ENCODE measurements around the gene WDR90. TPM values are rescaled to one million over a fixed set of nuclear protein-coding genes. Genes with fewer than 3 reads are reported as not detected.

Gene WDR90
- total RNA-seq, 4 donors from 2014 or later, result 26.9 to 83.7 (median 54.1) TPM

- WGBS, 2 donors, result 84 to 85% methylated on average over 13 of the region's 13 CpGs
- TF ChIP-seq POLR2A (IDR thresholded peaks at IDR 0.05) (no peak), CTCF (IDR thresholded peaks at IDR 0.05) (no peak), EP300 (IDR thresholded peaks at IDR 0.05) (no peak)
Measured at GRCh38 chr16:609316-609715, 39.8 kb upstream of the WDR90 start.

GRCh38 chr16:609984-610383 is 39.2 kb upstream of the WDR90 start:
- no peaks in the 10 kb centered on the region for H3K27me3 ChIP-seq
- DNase-seq (ENCODE audit: low spot score in 2 of 2), result no peak
- H3K27ac ChIP-seq, result peak overlapping the region in 2 of 4 donors; percentile 77 to 88
- 76 to 86% methylated on average over 14 of the region's 14 CpGs for WGBS, 2 donors
- no peaks in the 10 kb centered on the region for H3K9me3 ChIP-seq
- no peak for TF ChIP-seq EP300 (IDR thresholded peaks at IDR 0.05)
- TF ChIP-seq CTCF (IDR thresholded peaks at IDR 0.05), result no peak
- TF ChIP-seq POLR2A (IDR thresholded peaks at IDR 0.05), result no peak
- peaks cover 0 to 15% (median 0%) of the 10 kb centered on the region in 3 donors for H3K36me3 ChIP-seq
- H3K4me1 ChIP-seq, result peaks cover 0 to 26% (median 10%) of the 10 kb centered on the region in 4 donors
- no peak overlapping the region for H3K4me3 ChIP-seq

More at GRCh38 chr16:609316-609715, 39.8 kb upstream of the WDR90 start:
- Histone ChIP-seq H3K27ac (no peak overlapping the region), H3K36me3 (peaks cover 0 to 16% (median 0%) of the 10 kb centered on the region in 3 donors), H3K4me3 (no peak overlapping the region), H3K27me3 (no peaks in the 10 kb centered on the region), H3K4me1 (peaks cover 0 to 26% (median 10%) of the 10 kb centered on the region in 4 donors), H3K9me3 (no peaks in the 10 kb centered on the region)
- DNase-seq (ENCODE audit: low spot score in 2 of 2), result no peak

GRCh38 chr16:610513-611381 is 38.4 kb upstream of the WDR90 start:
- DNase-seq (ENCODE audit: low spot score in 2 of 2), result peak in 1 of 2 donors; percentile 36
- H3K4me1 ChIP-seq, result peaks cover 0 to 26% (median 10%) of the 10 kb centered on the region in 4 donors
- no peaks in the 10 kb centered on the region for H3K27me3 ChIP-seq
- TF ChIP-seq CTCF (IDR thresholded peaks at IDR 0.05), result peak; percentile 67 to 81 (median 77)
- no peak for TF ChIP-seq POLR2A (IDR thresholded peaks at IDR 0.05)
- peak in 1 of 2 donors; percentile 20 for TF ChIP-seq EP300 (IDR thresholded peaks at IDR 0.05)
- peaks cover 0 to 10% (median 0%) of the 10 kb centered on the region in 3 donors for H3K36me3 ChIP-seq
- H3K9me3 ChIP-seq, result no peaks in the 10 kb centered on the region
- H3K27ac ChIP-seq, result peak overlapping the region in 2 of 4 donors; percentile 77 to 88
- WGBS, 2 donors, result 49 to 68% methylated on average over 21 to 23 of the region's 28 CpGs
- H3K4me3 ChIP-seq, result no peak overlapping the region

- TF ChIP-seq CTCF (IDR thresholded peaks at IDR 0.05) (no peak), POLR2A (IDR thresholded peaks at IDR 0.05) (no peak), EP300 (IDR thresholded peaks at IDR 0.05) (no peak)
- Histone ChIP-seq H3K27me3 (no peaks in the 10 kb centered on the region), H3K4me1 (peaks cover 0 to 12% (median 6%) of the 10 kb centered on the region in 4 donors), H3K27ac (no peak overlapping the region), H3K4me3 (no peak overlapping the region), H3K36me3 (peaks cover 0 to 39% (median 0%) of the 10 kb centered on the region in 3 donors), H3K9me3 (no peaks in the 10 kb centered on the region)
- no peak for DNase-seq (ENCODE audit: low spot score in 2 of 2)
- WGBS, 2 donors, result 89% methylated on average over 13 of the region's 13 CpGs
Measured at GRCh38 chr16:615122-615521, 34.0 kb upstream of the WDR90 start.
